Mesenchymal stem cell (in vitro differentiated cells and primary cell): Measurements from ENCODE around the gene NTN1.
"Not testable (repeated sequence)": the region's sequence is repeated elsewhere in the genome, so short reads cannot be mapped to it uniquely, and the experiment has no call there.

ENCODE experiments used
- DNase-seq: peaks from one replicate; pipeline ENCODE4 v3.0.0-alpha.2; 2013
- H2AFZ ChIP-seq: one replicate; pipeline ENCODE4 v1.6.1; 2013; ENCODE audit warnings: low read depth, mild to moderate bottlenecking, control low read depth, inconsistent platforms, low read length, moderate library complexity
- H2AK5ac ChIP-seq: 2 replicates; pipeline ENCODE4 v1.6.1; 2013; ENCODE audit warnings: low read length, moderate library complexity, mild to moderate bottlenecking, inconsistent platforms; ENCODE audit not compliant: severe bottlenecking
- H2BK120ac ChIP-seq: one replicate; pipeline ENCODE4 v1.6.1; 2013; ENCODE audit warnings: low read depth, mild to moderate bottlenecking, inconsistent platforms, low read length, moderate library complexity
- H2BK12ac ChIP-seq, 2 experiments: one replicate each; pipeline ENCODE4 v1.6.1; 2013; ENCODE audit warnings: inconsistent platforms in 2 of 2, low read length in 2 of 2, mild to moderate bottlenecking in 2 of 2, moderate library complexity in 2 of 2, control low read depth in 1 of 2
- H2BK15ac ChIP-seq: one replicate; pipeline ENCODE4 v1.6.1; 2013; ENCODE audit warnings: mild to moderate bottlenecking, low read depth, inconsistent platforms; ENCODE audit not compliant: poor library complexity, severe bottlenecking
- H2BK5ac ChIP-seq: 2 replicates; pipeline ENCODE4 v1.6.1; 2013; ENCODE audit warnings: low read depth, mild to moderate bottlenecking, low read length, control low read depth, inconsistent platforms; ENCODE audit not compliant: poor library complexity, severe bottlenecking
- H3K14ac ChIP-seq, 2 experiments: one replicate each; pipeline ENCODE4 v1.6.1; 2013; ENCODE audit warnings: inconsistent platforms in 2 of 2, low read length in 2 of 2, control low read depth in 1 of 2, mild to moderate bottlenecking in 1 of 2, moderate library complexity in 1 of 2
- H3K18ac ChIP-seq, 2 experiments: one replicate each; pipeline ENCODE4 v1.6.1; 2013; ENCODE audit warnings: inconsistent platforms in 2 of 2, low read length in 2 of 2, control low read depth in 1 of 2, low read depth in 1 of 2, mild to moderate bottlenecking in 1 of 2
- H3K23ac ChIP-seq, 2 experiments: one replicate each; pipeline ENCODE4 v1.6.1; 2013; ENCODE audit warnings: inconsistent platforms in 2 of 2, low read length in 2 of 2, mild to moderate bottlenecking in 2 of 2, moderate library complexity in 2 of 2, control low read depth in 1 of 2
- H3K27ac ChIP-seq: 2 replicates; pipeline ENCODE4 v1.5.1; 2013; ENCODE audit warnings: mild to moderate bottlenecking, moderate library complexity, low read length, control low read depth, inconsistent platforms; ENCODE audit not compliant: poor library complexity, severe bottlenecking
- H3K27me3 ChIP-seq, 2 experiments: 2 replicates each; pipeline versions ENCODE4 v1.6.1 to v1.7.0; 2013; ENCODE audit warnings: low read length in 2 of 2, mild to moderate bottlenecking in 2 of 2, moderate library complexity in 2 of 2, control low read depth in 1 of 2, inconsistent platforms in 1 of 2; ENCODE audit not compliant: control insufficient read depth in 1 of 2, insufficient read depth in 1 of 2
- H3K36me3 ChIP-seq, 2 experiments: 2 replicates each; pipeline versions ENCODE4 v1.6.1 to v1.7.0; 2013; ENCODE audit warnings: low read length in 2 of 2, control low read depth in 1 of 2, inconsistent platforms in 1 of 2, low read depth in 1 of 2, mild to moderate bottlenecking in 1 of 2; ENCODE audit not compliant: insufficient read depth in 2 of 2, control insufficient read depth in 1 of 2
- H3K4ac ChIP-seq, 2 experiments: one replicate each; pipeline ENCODE4 v1.6.1; 2013; ENCODE audit warnings: inconsistent platforms in 2 of 2, low read length in 2 of 2, mild to moderate bottlenecking in 2 of 2, moderate library complexity in 2 of 2, control low read depth in 1 of 2, low read depth in 1 of 2
- H3K4me1 ChIP-seq: 2 replicates; pipeline ENCODE4 v1.6.1; 2013; ENCODE audit warnings: low read depth, low read length, control low read depth; ENCODE audit not compliant: control insufficient read depth, insufficient read depth
- H3K4me2 ChIP-seq: 2 replicates; pipeline ENCODE4 v1.6.1; 2013; ENCODE audit warnings: low read length, mild to moderate bottlenecking, inconsistent platforms; ENCODE audit not compliant: poor library complexity, severe bottlenecking
- H3K4me3 ChIP-seq, 2 experiments: 2 replicates each; pipeline versions ENCODE4 v1.5.1 to v1.7.0; 2013; ENCODE audit warnings: low read length in 2 of 2, mild to moderate bottlenecking in 2 of 2, control low read depth in 1 of 2, low read depth in 1 of 2; ENCODE audit not compliant: insufficient read depth in 1 of 2
- H3K79me1 ChIP-seq: replicated peaks from 2 replicates; pipeline ENCODE4 v1.6.1; 2013; ENCODE audit warnings: mild to moderate bottlenecking, control low read depth, low read length, inconsistent platforms; ENCODE audit not compliant: poor library complexity, severe bottlenecking
- H3K9ac ChIP-seq: 2 replicates; pipeline ENCODE4 v1.7.0; 2013; ENCODE audit warnings: mild to moderate bottlenecking, low read length, moderate library complexity
- H3K9me3 ChIP-seq: 2 replicates; pipeline ENCODE4 v1.7.0; 2013; ENCODE audit warnings: mild to moderate bottlenecking, low read length; ENCODE audit not compliant: control insufficient read depth
- H4K8ac ChIP-seq: one replicate; pipeline ENCODE4 v1.6.1; 2013; ENCODE audit warnings: inconsistent platforms, mild to moderate bottlenecking, low read length, moderate library complexity
- H4K91ac ChIP-seq: one replicate; pipeline ENCODE4 v1.6.1; 2013; ENCODE audit warnings: mild to moderate bottlenecking, low read length, inconsistent platforms
- WGBS: methylation state at CpG from one replicate; pipeline ENCODE4 v1.1.7; 2013; ENCODE audit warnings: mixed read lengths; 5-methylcytosine and 5-hydroxymethylcytosine counted together

Gene NTN1

DNA sequence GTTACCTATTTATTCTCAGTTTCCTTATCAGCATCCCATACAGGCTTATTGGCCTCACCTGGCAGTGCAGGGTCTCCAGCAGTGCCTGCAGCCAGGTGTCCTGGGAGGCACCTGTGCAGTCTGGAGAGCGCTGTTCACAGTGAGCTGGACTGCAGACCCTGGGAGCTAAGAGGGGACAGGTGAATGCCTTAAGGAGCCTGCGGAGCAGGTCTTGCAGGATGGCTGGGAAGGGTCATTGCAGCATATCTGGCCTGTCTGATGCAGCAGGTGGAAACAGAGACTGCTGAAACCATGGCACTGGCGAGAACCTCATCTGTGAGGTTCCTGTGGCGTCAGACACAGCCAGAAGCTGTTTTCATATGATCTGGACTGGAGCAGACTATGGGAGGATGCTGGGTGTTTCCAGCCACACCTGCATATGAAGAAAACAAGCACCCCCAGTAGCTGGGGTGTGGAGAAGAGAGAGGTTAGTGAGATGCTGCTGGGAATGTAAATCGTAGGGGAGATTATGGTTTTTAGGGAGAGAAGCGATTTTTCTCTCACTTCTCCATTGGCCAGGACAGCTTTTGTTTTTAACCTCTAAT, 77.0 kb downstream of the NTN1 start:
- H3K79me1 ChIP-seq = no peaks in the 10 kb centered on the region
- no peak overlapping the region for H3K9ac ChIP-seq
- DNase-seq = no peak
- no peak overlapping the region for H4K91ac ChIP-seq
- no peaks in the 10 kb centered on the region for H3K36me3 ChIP-seq
- H2BK120ac ChIP-seq = no peak overlapping the region
- H3K4ac ChIP-seq = no peak overlapping the region
- no peaks in the 10 kb centered on the region for H3K4me1 ChIP-seq
- H3K9me3 ChIP-seq = no peaks in the 10 kb centered on the region
- H2BK15ac ChIP-seq = no peak overlapping the region
- H4K8ac ChIP-seq = no peak overlapping the region
- 71% methylated on average over 4 of the region's 6 CpGs for WGBS
- H2AK5ac ChIP-seq = no peak overlapping the region
- no peak overlapping the region for H3K18ac ChIP-seq
- H2BK12ac ChIP-seq = no peak overlapping the region
- no peak overlapping the region for H2BK5ac ChIP-seq
- H3K23ac ChIP-seq = no peak overlapping the region
- no peak overlapping the region for H3K4me2 ChIP-seq
- no peak overlapping the region for H3K27ac ChIP-seq
- no peak overlapping the region for H3K4me3 ChIP-seq
- H2AFZ ChIP-seq = no peak overlapping the region
- no peak overlapping the region for H3K14ac ChIP-seq
- H3K27me3 ChIP-seq = no peaks in the 10 kb centered on the region

DNA sequence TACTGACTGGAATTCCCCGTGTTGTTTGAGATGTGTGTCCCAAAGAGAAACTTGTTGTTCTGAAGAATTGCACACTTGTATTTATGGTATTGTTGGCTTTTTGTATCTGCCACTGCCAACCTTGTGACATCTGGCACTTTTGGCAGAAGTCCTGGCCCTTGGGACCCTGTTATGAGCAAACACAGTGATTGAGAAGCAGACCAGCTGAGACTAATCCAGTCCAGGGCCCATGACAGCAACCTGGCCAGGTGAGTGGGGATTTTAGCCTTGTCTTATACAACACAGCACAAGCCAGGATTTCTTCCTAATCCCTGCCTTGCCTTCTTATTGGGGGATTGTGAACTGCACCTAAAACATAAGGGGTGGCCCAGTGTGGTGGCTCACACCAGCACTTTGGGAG, 80.0 kb downstream of the NTN1 start:
- Histone ChIP-seq H3K79me1 (no peaks in the 10 kb centered on the region), H2AK5ac (no peak overlapping the region), H2BK120ac (no peak overlapping the region), H2BK15ac (no peak overlapping the region), H3K4ac (no peak overlapping the region), H2AFZ (no peak overlapping the region), H3K9me3 (no peaks in the 10 kb centered on the region), H3K4me2 (no peak overlapping the region), H3K27me3 (peaks cover 0 to 9% of the 10 kb centered on the region in 2 experiments), H2BK12ac (no peak overlapping the region), H4K91ac (no peak overlapping the region), H4K8ac (no peak overlapping the region), H3K18ac (no peak overlapping the region), H3K27ac (no peak overlapping the region), H3K36me3 (no peaks in the 10 kb centered on the region), H2BK5ac (no peak overlapping the region), H3K4me1 (no peaks in the 10 kb centered on the region), H3K9ac (no peak overlapping the region), H3K4me3 (no peak overlapping the region), H3K14ac (no peak overlapping the region), H3K23ac (no peak overlapping the region)
- DNase-seq = no peak
- 94% methylated on average over 1 of the region's 1 CpG for WGBS

DNA sequence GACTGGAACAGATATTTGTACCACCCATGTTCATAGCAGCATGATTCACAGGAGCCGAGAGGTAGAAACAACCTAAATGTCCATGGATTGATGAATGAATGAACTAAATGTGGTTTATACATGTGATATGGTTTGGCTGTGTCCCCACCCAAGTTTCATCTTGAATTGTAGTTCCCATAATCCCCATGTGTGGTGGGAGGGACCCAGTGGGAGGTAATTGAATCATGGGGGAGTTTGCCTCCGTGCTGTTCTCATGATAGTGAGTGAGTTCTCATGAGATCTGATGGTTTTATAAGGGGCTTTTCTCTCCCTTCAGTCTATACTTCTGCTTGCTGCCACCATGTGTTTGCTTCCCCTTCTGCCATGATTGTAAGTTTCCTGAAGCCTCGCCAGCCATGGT, 81.9 kb downstream of the NTN1 start:
- H3K18ac ChIP-seq, H3K36me3 ChIP-seq, H4K91ac ChIP-seq, H3K4me2 ChIP-seq, H3K4ac ChIP-seq, H2AFZ ChIP-seq, H2AK5ac ChIP-seq, H2BK15ac ChIP-seq, H2BK120ac ChIP-seq, H3K9ac ChIP-seq, H3K4me3 ChIP-seq, DNase-seq, H3K14ac ChIP-seq, H4K8ac ChIP-seq, H3K79me1 ChIP-seq, H3K4me1 ChIP-seq, H2BK12ac ChIP-seq, H3K23ac ChIP-seq, H2BK5ac ChIP-seq, H3K27ac ChIP-seq, H3K9me3 ChIP-seq: not testable (repeated sequence)
- H3K27me3 ChIP-seq = peaks cover 3 to 10% of the 10 kb centered on the region in 2 experiments
- WGBS = 79% methylated on average over 1 of the region's 3 CpGs

DNA sequence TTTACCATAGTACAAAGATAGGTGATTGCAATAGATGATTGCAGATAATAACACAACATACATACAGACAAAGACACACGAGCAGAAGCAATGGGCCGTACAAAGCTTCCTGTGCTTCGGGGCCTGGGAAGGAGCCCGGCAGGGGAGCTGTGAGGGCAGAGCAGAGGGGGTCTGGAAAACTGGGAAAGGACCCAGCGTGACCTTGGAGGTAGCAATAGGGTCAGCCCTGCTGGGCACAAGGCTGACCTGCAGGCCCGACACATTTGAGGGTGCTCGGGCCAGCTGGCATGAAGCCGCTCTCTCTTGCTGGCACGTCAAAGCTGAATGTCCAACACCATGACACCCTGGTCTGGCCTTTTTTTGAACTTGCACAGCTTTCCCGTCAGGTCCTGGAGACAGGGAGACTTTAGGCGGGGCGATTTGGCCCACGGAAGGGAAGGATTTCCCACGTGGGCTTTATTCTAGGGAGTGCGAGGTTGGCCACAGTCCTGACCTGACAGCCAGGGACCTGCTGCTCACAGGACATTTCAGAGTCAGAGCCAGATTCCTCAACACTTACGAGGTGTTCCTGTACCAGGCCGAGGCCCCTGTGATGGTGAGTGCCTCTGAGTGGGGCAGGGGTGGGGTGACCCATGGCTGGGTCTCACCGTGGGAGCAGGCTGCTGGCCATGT, 83.2 kb downstream of the NTN1 start:
- Histone ChIP-seq H2AK5ac (no peak overlapping the region), H3K9ac (no peak overlapping the region), H3K4me3 (no peak overlapping the region), H3K27ac (no peak overlapping the region), H3K36me3 (no peaks in the 10 kb centered on the region), H2BK12ac (no peak overlapping the region), H4K8ac (no peak overlapping the region), H3K23ac (no peak overlapping the region), H3K9me3 (no peaks in the 10 kb centered on the region), H3K27me3 (peaks cover 6 to 14% of the 10 kb centered on the region in 2 experiments), H3K14ac (no peak overlapping the region), H3K4me2 (no peak overlapping the region), H2AFZ (no peak overlapping the region), H4K91ac (no peak overlapping the region), H2BK15ac (no peak overlapping the region), H3K79me1 (no peaks in the 10 kb centered on the region), H3K4me1 (no peaks in the 10 kb centered on the region), H3K18ac (no peak overlapping the region), H3K4ac (no peak overlapping the region), H2BK120ac (no peak overlapping the region), H2BK5ac (no peak overlapping the region)
- WGBS = 88% methylated on average over 18 of the region's 18 CpGs
- DNase-seq = no peak
